Caco-2 (cell line): Measurements from ENCODE around the gene TUT4. TPM values are rescaled to one million over a fixed set of nuclear protein-coding genes. Genes with fewer than 3 reads are reported as not detected.

Experiments
- BruUV-seq: library from RNA; stranded (reverse); fragments of 400-500 nt; replicated peaks from 2 replicates; lab custom pipeline; 2021; lab: Mats Ljungman, UMichigan
- CTCF ChIA-PET: fragments of 300-600 bp; sonication (Branson Sonifier 250); formaldehyde crosslinking; loops from one replicate; lab custom pipeline; 2022; ENCODE audit warnings: antibody characterized with exemption; lab: Charles Lee
- POLR2A ChIA-PET: fragments of 300-600 bp; sonication (Branson Sonifier 250); formaldehyde crosslinking; loops from one replicate; lab custom pipeline; 2022; ENCODE audit warnings: antibody characterized with exemption; lab: Charles Lee
- DNase-seq, 2 experiments: peaks; one replicate each; pipeline versions ENCODE4 v3.0.0 to v3.0.0-alpha.2; 2020 to 2022
- H3K27me3 ChIP-seq: replicated peaks from 2 replicates; pipeline ENCODE4 v1.6.0; 2011; ENCODE audit warnings: low read length; ENCODE audit not compliant: control insufficient read depth, insufficient read depth
- H3K36me3 ChIP-seq: 2 replicates; pipeline ENCODE4 v1.5.1; 2011; ENCODE audit warnings: low read length; ENCODE audit not compliant: control insufficient read depth, insufficient read depth
- H3K4me1 ChIP-seq: fragments of 250-450 bp; sonication (Bioruptor Pico); 2 replicates; pipeline ENCODE4 v1.5.1; 2020; ENCODE audit warnings: mild to moderate bottlenecking
- H3K4me3 ChIP-seq: 2 replicates; pipeline ENCODE4 v1.5.1; 2011; ENCODE audit warnings: low read depth, mild to moderate bottlenecking, control low read depth, low read length
- H3K9me3 ChIP-seq: fragments of 250-450 bp; sonication (Bioruptor Pico); 2 replicates; pipeline ENCODE4 v1.5.1; 2020; ENCODE audit warnings: mild to moderate bottlenecking, moderate library complexity
- H3K27ac Mint-ChIP-seq: one replicate; pipeline ENCODE4 v1.8.0; 2022; ENCODE audit warnings: mixed read lengths; ENCODE audit not compliant: unreplicated experiment
- H3K27me3 Mint-ChIP-seq: one replicate; pipeline ENCODE4 v1.8.0; 2022; ENCODE audit warnings: mixed read lengths; ENCODE audit not compliant: insufficient read depth, unreplicated experiment
- H3K36me3 Mint-ChIP-seq: one replicate; pipeline ENCODE4 v1.8.0; 2022; ENCODE audit warnings: mild to moderate bottlenecking, mixed read lengths; ENCODE audit not compliant: insufficient read depth, unreplicated experiment
- H3K4me1 Mint-ChIP-seq: one replicate; pipeline ENCODE4 v1.8.0; 2022; ENCODE audit warnings: low read depth, mixed read lengths; ENCODE audit not compliant: unreplicated experiment
- H3K4me3 Mint-ChIP-seq: one replicate; pipeline ENCODE4 v1.8.0; 2022; ENCODE audit warnings: mild to moderate bottlenecking, moderate library complexity, mixed read lengths; ENCODE audit not compliant: unreplicated experiment
- H3K9me3 Mint-ChIP-seq: one replicate; pipeline ENCODE4 v1.8.0; 2022; ENCODE audit warnings: mixed read lengths; ENCODE audit not compliant: unreplicated experiment
- intact Hi-C: fragments of 100-400 bp; cut with micrococcal nuclease; formaldehyde crosslinking; loops from one replicate; pipeline ENCODE4 v1.10.0; 2022; ENCODE audit not compliant: unreplicated experiment
- total RNA-seq: library from RNA; stranded (reverse); gene quantifications from 2 replicates; pipeline ENCODE4 v1.2.3, GENCODE V29; 2022
- TF ChIP-seq, protein P1 (sequence below), 2 experiments: fragments of 200-600 bp in 1 of 2; IDR thresholded peaks; 1 replicate in 1 of 2; 2 replicates in 1 of 2; pipeline versions ENCODE4 v1.5.1 to v1.8.0; 2011 to 2022; ENCODE audit warnings: antibody characterized with exemption in 1 of 2, control low read depth in 1 of 2, inconsistent platforms in 1 of 2, low read depth in 1 of 2, low read length in 1 of 2, mild to moderate bottlenecking in 1 of 2, moderate library complexity in 1 of 2; ENCODE audit not compliant: insufficient read depth in 1 of 2, severe bottlenecking in 1 of 2, unreplicated experiment in 1 of 2

The TUT4 gene
- total RNA-seq, 1 experiment from 2014 or later: 54.9 TPM

DNA sequence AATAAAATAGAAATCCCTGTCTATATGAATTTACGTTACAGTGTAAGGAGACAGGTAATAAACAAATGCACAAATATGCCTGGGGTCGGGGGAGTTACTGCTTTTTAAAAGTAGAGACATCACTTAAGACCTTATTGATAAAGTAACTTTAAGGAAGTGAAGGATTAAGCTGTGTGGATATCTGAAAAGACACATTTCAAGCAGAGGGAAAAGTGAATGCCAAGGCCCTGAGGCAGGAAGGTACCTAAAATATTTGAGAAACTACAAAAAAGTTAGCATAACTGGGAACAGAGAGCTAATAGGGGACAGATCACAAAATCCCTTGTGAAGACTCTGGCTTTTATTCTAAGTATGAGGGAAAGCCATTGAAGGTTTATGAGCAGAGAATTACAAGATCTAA, 41.5 kb downstream of the TUT4 start:
- no peaks in the 10 kb centered on the region for H3K9me3 Mint-ChIP-seq
- H3K4me3 Mint-ChIP-seq: no peak overlapping the region
- ChIA-PET POLR2A (no interaction called here), CTCF (no interaction called here)
- TF ChIP-seq, protein P1, sequence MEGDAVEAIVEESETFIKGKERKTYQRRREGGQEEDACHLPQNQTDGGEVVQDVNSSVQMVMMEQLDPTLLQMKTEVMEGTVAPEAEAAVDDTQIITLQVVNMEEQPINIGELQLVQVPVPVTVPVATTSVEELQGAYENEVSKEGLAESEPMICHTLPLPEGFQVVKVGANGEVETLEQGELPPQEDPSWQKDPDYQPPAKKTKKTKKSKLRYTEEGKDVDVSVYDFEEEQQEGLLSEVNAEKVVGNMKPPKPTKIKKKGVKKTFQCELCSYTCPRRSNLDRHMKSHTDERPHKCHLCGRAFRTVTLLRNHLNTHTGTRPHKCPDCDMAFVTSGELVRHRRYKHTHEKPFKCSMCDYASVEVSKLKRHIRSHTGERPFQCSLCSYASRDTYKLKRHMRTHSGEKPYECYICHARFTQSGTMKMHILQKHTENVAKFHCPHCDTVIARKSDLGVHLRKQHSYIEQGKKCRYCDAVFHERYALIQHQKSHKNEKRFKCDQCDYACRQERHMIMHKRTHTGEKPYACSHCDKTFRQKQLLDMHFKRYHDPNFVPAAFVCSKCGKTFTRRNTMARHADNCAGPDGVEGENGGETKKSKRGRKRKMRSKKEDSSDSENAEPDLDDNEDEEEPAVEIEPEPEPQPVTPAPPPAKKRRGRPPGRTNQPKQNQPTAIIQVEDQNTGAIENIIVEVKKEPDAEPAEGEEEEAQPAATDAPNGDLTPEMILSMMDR (IDR thresholded peaks at IDR 0.05; ENCODE audit: insufficient read depth in 1 of 2, low read depth in 1 of 2, low read length in 1 of 2, severe bottlenecking in 1 of 2, unreplicated experiment in 1 of 2): no peak
- H3K4me3 ChIP-seq: no peak overlapping the region
- no peaks in the 10 kb centered on the region for H3K4me1 ChIP-seq
- no peaks in the 10 kb centered on the region for H3K27me3 Mint-ChIP-seq
- no peaks in the 10 kb centered on the region for H3K4me1 Mint-ChIP-seq
- no peaks in the 10 kb centered on the region for H3K9me3 ChIP-seq
- no peaks in the 10 kb centered on the region for H3K27me3 ChIP-seq
- intact Hi-C loops: no loop called here
- no peak overlapping the region for H3K27ac Mint-ChIP-seq
- no peaks in the 10 kb centered on the region for H3K36me3 ChIP-seq
- DNase-seq: no peak
- BruUV-seq: no TSS peak
- H3K36me3 Mint-ChIP-seq: peaks cover 23% of the 10 kb centered on the region

DNA sequence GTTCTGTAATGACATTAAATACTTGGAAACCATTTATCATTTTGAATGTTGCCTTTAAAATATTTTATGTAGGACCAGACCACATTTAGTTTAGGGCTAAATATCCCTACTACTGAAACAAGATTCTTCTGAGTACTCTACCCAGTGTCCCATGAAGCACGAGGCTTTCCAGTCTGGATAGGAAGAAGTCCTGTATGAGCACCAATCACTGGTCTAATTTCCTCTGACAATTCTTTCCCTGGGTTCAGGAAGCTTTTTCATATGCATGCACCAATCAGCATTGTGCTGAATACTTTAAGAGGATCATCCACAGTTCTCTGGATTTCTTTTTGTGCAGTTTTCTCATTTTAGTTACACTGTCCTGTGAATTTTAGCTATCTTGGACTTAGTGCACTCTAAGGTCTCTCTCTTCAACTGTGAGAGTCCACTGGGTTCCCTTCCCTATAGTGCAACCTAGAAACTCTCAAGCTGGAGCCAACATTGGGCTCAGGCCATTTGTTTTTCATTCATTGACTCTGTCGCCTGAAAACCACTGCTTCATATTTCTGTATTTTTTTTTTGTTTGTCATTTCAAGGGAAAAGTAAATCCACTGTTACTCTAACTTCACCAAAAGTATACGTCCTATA, 45.9 kb downstream of the TUT4 start:
- CTCF ChIA-PET: no interaction called here

DNA sequence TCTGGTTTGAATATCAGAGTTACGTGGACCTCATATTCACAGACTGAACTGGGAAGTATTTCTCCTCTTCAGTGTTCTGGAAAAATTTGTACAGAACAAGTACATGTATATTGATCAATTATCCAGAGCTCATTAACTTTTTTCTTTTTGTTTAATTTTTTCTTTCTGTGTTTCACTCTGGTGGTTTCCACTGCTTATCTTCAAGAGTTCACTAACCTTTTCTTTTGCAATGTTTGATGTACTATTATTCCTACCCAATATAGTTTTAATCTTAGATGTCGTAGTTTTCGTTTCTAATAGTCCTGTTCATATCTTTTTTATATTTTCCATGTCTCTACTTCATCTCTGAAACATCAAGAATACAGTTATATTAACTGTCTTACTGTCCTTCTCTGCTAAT, 46.5 kb downstream of the TUT4 start:
- no TSS peak for BruUV-seq
- H3K36me3 Mint-ChIP-seq: peaks cover 30% of the 10 kb centered on the region
- TF ChIP-seq, protein P1 (IDR thresholded peaks at IDR 0.05; ENCODE audit: insufficient read depth in 1 of 2, low read depth in 1 of 2, low read length in 1 of 2, severe bottlenecking in 1 of 2, unreplicated experiment in 1 of 2): no peak
- DNase-seq: no peak
- no peaks in the 10 kb centered on the region for H3K27me3 Mint-ChIP-seq
- no peaks in the 10 kb centered on the region for H3K4me1 ChIP-seq
- ChIA-PET POLR2A (no interaction called here), CTCF (no interaction called here)
- no peaks in the 10 kb centered on the region for H3K27me3 ChIP-seq
- H3K4me1 Mint-ChIP-seq: no peaks in the 10 kb centered on the region
- intact Hi-C loops: no loop called here
- H3K9me3 Mint-ChIP-seq: no peaks in the 10 kb centered on the region
- H3K27ac Mint-ChIP-seq: no peak overlapping the region
- H3K9me3 ChIP-seq: no peaks in the 10 kb centered on the region
- H3K36me3 ChIP-seq: no peaks in the 10 kb centered on the region
- no peak overlapping the region for H3K4me3 Mint-ChIP-seq
- no peak overlapping the region for H3K4me3 ChIP-seq

More for the DNA sequence above, 45.9 kb downstream of the TUT4 start:
- intact Hi-C loops: no loop called here
- Mint-ChIP-seq H3K4me1 (no peaks in the 10 kb centered on the region), H3K36me3 (peaks cover 30% of the 10 kb centered on the region), H3K27me3 (no peaks in the 10 kb centered on the region), H3K4me3 (no peak overlapping the region), H3K27ac (no peak overlapping the region), H3K9me3 (no peaks in the 10 kb centered on the region)
- Histone ChIP-seq H3K36me3 (no peaks in the 10 kb centered on the region), H3K9me3 (no peaks in the 10 kb centered on the region), H3K4me3 (no peak overlapping the region), H3K27me3 (no peaks in the 10 kb centered on the region), H3K4me1 (no peaks in the 10 kb centered on the region)
- POLR2A ChIA-PET: no interaction called here
- TF ChIP-seq, protein P1 (IDR thresholded peaks at IDR 0.05; ENCODE audit: insufficient read depth in 1 of 2, low read depth in 1 of 2, low read length in 1 of 2, severe bottlenecking in 1 of 2, unreplicated experiment in 1 of 2): no peak
- DNase-seq: no peak
- BruUV-seq: TSS peak; percentile 4
